ENCODE data around the gene WDR5B.
"Not testable (repeated sequence)": the region's sequence is repeated elsewhere in the genome, so short reads cannot be mapped to it uniquely, and the experiment has no call there.

The WDR5B gene

DNA sequence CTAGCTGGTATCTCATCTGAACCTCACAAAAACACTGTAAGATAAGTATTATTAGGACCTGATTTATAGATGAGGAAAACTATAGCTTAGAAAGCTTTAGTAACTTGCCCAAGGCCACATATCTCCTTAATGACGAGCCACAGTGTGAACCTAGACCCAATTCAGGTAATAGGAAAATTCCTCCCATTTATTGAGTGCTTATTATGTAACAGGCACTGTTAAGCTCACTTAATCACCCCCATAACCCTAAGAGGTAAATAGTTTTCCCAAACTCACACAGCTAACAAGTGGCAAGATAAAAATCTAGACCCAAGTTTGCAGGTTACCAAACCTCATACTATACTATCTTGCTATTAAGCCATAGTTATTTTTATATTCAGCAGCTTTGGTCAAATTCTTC is 7.9 kb downstream of the WDR5B start:
- no peak for DNase-seq

DNA sequence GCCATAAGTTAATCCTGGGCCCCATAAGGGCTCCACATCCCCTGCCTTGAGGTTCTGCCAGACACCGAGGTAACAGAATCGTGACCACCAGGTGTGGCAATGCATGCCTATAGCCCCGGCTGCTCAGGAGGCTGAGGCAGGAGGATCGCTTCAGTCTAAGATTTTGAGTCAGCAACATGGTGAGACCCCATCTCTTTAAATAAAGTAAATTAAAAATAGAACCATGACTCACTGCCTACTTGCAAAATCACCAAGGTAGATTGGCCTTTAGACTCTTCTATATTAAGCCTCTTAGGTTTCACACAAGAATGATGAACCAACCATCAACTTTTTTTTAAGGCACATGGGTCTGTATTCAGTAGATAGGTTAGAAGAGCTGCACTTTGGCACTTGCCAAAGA is 9.7 kb downstream of the WDR5B start:
- DNase-seq: no peak

DNA sequence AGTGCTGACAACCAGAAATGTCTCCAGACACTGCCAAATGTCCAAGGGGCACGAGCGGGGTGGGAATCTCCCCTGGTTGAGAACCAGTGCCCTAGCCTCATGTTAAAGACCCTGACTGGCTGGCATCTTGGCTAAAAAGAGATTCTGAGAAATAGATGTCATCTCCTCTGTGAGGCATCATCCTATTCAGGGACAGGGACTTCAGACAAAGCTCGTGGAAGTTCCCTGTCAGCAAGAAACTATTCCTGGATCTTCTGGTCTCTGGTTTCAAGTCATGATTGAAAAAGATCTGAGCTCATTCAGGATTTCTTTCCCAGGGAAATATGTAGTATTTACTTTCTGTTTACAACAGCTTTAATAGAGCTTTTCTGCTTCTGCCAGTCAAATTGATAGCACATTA is 10.8 kb downstream of the WDR5B start:
- no peak for DNase-seq

DNA sequence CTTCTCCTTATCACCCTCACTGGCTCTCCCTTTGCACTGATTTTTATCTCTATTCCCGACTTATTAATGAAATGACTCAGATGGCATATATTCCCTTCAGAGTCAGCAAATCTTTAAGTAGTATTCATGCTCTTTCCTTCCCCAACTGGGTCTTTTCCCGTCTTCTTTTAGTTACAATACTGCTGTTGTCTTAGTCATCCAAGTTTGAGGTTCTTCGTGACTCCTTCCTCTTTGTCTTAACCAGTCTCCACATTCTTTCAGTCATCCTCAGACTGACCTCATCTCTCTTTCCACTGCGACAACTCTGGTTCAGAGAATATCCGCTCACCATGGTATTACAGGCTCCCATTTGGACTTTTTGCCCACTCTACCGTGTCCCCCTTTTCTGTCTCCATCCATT is 12.4 kb downstream of the WDR5B start:
- no peak for DNase-seq

DNA sequence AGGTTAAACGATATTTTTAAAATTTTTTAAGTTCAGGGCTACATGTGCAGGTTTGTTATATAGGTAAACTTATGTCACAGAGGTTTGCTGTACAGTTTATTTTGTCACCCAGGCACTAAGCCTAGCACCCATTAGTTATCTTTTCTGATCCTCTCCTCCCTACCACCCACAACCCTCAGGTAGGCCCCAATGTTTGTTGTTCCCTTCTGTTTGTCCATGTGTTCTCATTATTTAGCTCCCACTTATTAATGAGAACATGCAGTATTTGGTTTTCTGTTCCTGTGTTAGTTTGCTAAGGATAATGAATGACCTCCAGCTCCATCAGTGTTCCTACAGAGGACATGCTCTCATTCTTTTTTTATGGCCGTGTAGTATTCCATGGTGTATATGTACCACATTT is 16.9 kb downstream of the WDR5B start:
- DNase-seq: no peak

DNA sequence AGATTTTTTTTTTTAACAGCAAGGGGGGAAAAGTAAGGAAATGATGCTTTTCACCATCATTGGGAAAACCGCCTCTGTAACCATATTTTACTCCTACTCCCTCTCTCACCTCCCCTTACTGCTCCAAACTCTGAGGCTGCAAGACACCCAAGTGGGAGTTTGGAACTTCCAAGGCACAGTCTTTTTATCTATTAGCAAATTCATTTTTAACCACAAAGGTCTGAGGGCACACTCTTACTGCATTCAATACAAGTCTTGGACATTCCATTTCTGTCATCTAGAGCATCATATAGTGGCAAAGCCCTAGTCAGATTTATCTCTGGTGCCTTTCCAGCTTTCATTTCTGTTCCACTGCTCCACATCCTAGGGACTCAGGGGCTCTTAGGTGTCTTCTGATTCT is 18.7 kb downstream of the WDR5B start:
- DNase-seq: no peak

DNA sequence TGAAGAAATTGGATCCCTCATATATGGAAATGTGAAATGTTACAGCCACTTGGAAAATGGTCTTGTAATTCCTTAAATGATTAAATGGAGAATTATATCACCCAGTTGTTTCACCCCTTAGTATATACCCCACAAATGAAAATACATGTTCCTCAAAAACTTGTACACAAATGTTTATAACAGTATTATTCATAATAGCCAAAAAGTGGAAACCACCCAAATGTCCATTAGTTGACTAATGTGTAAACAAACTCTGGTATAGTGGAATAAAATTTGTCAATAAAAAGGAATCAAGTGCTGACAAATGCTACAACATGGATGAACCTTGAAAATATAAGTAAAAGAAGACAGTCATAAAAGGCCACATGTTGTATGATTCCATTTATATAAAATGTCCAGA is 19.4 kb downstream of the WDR5B start:
- no peak for DNase-seq

DNA sequence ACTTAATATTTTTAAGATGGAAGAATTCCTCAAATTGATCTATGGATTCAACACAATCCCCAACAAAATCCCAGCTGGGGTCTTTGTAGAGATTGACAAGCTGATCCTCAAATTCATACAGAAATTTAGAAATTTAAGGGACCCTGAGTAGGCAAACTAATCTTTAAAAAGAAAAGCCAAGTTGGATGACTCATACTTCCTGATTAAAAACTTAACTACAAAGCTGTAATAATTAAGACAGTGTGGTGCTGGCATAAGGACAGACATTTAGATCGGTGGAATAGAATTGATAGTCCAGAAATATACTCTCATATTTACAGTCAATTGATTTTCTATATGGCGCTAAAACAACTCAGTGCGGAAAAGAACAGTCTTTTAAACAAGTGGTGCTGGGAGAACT is 20.3 kb downstream of the WDR5B start:
- DNase-seq: no peak

DNA sequence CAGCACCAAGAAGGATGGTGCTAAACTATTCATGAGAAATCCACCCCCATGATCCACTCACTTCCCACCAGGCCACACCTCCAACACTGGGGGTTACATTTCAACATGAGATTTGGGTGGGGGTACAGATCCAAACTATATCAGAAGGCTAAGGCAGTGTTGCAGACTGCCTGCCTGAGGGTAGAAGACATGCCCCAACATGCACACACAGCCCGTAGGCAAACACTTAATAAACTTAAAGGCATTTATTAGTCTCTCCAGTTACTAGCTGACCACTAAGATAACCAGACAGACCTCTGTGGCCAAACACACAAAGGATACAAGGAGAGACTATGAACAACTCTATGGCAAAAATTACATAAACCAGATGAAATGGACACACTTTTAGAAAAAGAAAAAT is 21.7 kb downstream of the WDR5B start:
- DNase-seq: no peak

DNA sequence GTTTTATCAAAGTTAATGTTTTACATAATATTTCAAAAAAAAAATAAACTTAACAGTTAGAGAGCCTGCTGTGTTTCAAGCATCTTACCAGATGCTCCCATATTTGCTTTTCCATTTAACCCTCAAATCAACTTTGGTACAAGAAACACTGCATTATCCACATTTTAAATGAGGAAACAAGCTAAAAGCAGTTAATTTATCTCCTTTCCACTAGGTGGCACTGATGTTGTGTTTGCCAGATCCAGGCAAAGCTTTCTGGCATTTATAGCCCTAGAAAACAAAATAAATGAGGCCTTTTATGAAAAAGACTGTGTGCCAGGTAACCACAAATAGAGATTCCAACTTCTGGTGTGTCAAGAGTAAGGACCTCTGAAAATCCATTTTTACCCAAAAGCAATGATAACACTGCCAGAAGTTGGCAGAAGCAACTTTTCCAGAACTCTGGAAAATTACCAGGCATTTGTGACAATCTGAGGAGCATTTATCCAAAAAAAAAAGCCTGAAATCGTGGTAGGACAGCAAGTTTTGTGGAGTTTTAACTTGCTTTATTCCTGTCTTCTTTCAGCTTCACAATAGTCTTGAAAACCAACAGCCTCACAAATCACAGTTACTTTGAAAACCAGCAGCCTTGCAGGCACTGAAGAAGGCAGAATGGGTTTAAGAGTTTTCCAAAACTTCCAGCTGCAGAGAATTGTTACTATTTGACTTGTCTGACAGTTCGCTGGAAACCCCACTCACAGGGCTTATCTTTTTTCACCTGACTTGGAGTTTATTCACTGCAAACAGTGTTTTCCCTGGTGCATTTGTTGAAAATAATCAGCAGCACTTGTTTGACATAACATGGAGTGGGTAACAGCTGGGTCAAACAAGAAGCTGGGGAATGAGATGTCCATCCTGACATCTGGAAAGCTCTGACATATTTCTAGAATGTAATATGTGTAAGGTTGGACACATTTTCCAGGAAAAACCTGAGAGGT is 22.7 kb downstream of the WDR5B start:
- DNase-seq: no peak

DNA sequence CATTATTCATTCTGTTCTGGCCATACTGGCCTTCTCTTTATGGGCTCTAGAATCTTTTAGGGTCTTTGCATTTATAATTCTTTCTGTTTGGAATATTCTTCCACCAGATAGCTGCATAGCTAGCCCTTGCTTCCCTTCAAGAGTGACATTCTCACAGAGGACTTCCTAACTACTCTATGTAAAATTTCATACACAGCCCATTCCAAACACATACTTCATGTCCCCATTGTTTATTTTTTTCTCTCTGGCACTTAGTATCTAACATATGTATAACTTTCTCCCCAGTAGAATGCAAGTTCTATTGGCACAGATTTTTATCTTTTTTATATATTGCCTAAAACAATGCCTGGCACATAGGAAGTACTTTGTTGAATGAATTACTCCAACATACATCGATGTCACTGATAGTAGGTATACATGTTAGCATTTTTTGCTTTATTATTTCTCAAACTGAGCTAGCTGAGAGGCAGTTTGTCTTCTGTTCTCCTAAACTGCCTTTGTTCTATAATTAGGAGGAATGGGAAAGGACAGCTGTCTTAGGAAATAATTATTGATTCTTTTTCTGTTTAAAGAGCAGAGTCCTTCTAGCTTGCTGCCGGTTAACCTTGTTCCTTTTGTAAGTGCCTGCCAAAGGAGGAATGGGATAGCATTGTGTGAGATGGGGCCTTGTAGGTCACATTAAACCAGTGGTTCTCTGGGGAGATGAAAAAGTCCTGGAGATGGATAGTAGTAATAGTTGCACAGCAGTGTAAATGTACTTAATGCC is 24.0 kb downstream of the WDR5B start:
- no peak for DNase-seq

DNA sequence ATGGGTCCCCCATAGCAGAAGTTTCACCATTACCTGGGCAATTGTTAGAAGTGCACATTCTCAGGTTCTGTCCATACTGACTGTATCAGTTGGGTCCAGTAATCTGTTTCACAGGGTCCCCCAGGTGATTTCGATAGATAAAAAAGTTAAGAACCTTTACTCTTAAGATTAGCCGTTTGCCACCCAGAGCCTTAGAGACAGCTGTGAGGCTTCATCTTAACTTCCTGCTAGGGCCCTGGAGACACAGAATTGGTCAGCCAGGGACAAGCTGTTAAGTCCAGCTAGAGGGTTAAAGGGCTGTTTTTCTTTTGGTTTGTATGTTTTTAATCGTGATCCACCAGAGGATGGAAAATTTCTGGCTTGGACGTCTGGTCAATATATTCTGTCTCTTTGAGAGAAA is 25.2 kb downstream of the WDR5B start:
- no peak for DNase-seq

DNA sequence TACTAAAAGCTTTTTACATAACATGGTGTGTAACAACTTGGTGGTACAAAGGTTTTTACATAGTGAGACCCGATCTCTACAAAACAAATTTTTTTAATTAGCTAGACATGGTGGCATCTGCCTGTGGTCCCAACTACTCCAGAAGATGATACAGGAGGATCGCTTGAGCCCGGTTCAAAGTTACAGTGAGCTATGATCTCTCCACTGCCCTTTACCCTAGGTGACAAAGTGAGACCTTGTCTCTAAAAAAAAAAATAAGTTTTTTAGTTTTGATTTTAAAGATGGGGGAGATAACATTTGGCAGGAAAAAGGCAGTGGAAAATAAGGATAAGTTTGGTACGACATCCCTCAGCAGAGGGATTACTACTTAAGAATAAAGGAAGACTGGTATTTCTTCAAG is 26.0 kb downstream of the WDR5B start:
- no peak for DNase-seq

DNA sequence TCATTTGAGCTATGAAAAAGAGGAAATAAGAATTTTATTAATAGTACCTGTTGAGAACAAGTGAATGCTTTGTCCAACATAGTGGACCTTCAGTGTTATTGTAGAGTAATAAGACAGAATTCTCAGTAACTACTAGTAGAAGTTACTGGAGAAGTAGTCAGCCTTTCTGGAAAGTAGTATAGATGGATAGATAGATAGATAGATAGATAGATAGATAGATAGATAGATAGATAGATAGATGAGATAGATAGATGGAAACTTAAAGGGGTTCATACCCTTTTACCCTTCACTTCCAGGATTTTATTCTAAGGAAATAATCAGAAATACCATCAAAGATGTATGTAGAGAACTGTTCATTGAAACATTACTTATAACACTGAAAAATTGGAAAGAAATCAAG is 26.7 kb downstream of the WDR5B start:
- DNase-seq: no peak

DNA sequence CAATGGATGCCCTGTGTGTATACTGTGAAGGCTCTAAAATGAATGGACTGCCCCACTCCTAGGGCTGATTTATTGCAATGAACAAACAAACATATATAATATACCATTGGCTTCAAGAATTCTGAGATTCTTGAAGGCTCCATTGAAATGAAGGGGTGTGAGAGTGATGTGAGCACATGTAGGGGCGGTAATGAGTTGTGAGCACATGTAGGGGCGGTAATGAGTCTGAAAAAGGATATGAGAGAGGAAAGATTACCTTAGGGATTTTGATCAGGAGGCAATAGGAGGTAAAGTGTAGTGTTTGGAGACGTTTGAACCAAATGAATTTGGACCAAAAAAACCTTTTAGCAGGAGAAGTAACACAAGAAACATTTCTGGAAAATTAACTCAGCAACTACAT is 28.2 kb downstream of the WDR5B start:
- no peak for DNase-seq

DNA sequence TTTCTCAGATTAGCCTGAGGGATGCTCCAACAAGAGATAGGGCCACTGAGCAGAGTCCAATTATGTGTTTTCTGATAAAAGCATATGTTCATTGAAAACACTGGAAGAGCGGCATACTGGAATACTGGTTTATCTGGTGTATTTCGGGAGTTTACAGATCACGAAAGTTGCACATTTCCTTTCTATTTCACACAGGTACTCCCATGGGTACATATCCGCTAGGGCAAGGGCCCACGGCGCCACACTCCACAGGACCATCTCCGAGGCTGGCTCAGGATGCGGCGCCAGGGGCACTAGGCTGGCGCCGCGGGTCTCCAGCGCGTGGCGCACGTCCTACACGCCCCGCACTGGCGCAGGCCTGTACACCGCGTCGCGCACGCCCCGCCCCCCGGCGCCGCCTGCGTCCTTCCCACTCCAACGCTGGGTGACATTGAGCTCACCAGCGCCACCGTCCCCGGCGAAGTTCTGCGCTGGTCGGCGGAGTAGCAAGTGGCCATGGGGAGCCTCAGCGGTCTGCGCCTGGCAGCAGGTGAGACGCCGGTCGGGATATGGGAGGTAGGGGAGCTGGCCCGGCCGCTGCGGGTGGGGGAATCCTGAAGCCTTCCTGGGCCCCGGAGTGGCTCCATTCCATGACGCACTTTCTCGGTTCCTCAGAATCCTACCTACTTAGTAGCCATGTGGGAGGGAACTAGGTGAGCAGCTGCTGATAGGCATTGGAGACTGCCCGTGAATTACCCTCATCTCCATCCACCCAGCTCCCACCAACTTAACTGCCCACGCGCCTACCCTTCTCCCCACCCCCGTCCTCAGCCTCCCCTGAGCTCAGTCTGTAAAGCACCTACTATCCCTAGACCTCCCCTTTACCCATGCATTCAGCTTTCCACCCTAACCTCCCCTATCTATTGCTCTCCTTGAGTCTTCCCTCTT is 31.8 kb downstream of the WDR5B start, which contains the start of gene FAM162A:
TSS of gene FAM162A (plus strand) at position 412 of the 927 bp plus-strand sequence. CDS start at position 496, 84 bp downstream.
- DNase-seq: peak; percentile 86

DNA sequence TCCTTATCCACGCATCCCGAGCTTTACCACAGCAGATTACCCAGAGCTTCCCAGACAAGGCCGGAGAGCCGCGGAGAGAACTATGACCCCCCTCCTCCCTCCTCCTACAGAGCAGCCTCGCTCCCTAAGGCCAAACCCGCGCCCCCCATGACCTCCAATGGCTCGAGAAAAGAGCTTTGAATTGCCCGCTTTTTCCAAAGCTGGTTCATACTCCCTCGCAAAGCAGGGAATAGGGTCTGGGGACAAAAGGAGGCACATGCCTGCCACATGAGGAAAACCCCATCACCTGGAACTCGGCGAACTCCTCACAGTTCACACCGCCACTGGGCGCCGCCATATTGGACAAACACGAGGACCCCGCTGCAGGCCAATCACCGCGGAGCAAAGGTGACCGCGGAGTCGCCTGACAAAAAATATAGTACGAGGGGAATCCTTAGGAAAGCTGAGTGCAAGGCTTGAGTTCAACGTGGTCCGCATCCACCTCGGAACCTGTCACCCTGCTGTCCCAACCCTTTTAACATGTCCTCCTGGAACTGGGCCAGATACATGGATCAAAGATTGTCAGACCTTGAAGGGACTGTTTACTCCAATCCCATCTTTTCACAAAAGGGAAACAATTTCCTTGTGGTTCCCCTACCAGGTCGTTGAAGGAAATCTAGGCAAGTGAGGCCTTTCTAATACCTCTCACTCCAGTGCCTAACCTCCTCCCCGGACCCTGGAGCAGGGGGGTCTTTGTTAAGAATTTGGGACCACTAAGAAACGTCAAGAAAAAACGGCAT is 32.8 kb downstream of the WDR5B start, which contains the start of gene MIX23:
TSS of gene MIX23 (minus strand) at position 344 of the 779 bp plus-strand sequence. CDS start at position 337, 7 bp downstream.
- DNase-seq: peak; percentile 72

DNA sequence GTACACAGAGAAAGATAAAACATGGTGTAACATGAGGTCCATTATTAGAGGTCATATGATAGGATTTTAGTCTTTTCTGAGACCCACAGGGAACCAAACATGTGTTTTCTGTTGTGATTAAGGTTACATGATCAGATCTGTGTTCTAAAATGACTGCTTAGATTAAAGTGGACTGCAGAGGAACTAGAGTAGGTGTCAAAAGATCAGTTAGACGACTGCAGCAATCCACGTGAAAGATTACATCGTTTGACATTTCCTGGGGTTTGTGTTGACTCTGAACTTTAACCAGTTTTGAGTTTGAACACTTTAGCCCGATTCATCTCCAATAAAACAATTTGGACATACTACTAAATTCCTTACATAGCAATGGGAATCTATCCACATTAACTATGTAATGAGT is 37.9 kb downstream of the WDR5B start:
- DNase-seq: no peak

DNA sequence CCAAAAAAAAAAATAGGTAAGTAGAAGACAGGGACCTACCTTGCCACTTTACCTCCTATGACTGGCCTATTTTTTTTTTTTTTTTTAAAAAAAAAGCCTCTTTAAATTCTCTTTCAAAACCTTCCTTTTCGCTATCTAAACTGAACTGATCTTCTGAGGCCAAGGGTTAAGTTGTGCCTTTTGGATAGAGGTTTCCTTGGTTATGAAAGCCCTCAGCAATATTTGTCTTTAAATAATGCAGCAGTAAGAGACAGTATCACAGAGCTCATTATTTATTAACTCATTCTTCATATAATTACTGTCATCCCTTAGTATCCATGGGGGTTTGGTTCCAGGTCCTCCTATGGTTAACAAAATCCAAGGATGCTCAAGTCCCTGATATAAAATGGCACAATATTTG is 41.8 kb downstream of the WDR5B start:
- no peak for DNase-seq

DNA sequence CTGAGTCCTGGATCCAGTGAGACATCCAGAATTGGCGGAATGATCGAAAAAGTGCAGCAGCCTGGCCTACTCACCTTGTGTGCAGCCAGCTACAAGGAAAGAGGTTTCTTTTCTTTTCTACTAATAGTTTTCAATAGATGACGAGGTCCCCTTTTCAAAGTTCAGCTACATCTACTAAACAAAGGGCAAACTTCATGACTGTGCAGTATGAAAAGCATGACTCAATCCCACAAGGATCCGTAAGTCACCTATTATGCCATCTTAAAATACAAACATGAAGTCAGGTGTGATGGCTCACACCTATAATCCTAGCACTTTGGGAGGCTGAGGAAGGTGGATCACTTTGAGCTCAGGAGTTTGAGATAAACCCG is 49.5 kb downstream of the WDR5B start:
- no peak for DNase-seq

DNA sequence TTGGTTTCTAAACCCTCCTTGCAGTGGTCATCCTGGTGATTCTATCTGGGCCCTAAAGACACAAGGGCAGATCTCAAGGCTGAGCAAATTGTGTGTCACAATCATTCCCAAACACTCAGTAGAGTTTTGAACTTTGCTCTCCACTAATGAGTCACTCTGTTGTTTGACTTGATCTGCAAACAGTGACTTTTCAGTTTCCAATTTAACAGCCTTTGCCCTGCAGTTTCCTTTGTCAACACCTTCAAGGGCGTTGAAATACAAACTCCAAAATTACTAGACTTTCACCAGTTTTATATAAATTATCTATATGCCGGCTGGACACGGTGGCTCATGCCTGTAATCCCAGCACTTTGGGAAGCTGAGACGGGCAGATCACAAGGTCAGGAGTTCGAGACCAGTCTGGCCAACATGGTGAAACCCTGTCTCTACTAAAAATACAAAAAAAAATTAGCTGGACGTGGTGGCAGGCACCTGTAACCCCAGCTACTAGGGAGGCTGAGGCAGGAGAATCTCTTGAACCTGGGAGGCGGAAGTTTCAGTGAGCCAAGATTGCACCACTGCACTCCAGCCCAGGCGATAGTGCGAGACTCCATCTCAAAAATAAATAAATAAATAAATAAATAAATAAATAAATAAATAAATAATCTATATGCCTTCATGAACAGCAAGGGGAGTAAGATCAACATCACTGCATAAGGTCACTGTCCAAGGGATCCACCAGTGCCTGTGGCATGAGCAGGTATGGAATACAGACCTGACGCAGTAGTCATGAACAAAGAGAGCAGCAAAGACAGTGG is 50.1 kb downstream of the WDR5B start:
- not testable (repeated sequence) for DNase-seq

Data from activated CD4-positive, alpha-beta T cell treated with anti-CD3 and anti-CD28 coated beads for 1 hour (primary cell).